Kidney epithelial cell (primary cell): ENCODE data around the gene AANAT. TPM values are rescaled to one million over a fixed set of nuclear protein-coding genes. Genes with fewer than 3 reads are reported as not detected.

ENCODE experiments used
- total RNA-seq: library from RNA; depleted of rRNA; stranded (reverse); fragments of >200 nt; gene quantifications from 2 replicates; pipeline ENCODE4 v1.2.3, GENCODE V29; 2015

AANAT gene
- total RNA-seq, 1 donor from 2014 or later: not detected

Other genes starting within 250 kb of the AANAT start
- gene RNF157, start 227.1 kb upstream of the AANAT start, total RNA-seq: 6.0 and 7.5 TPM in 2 replicates
- 28.5 and 33.8 TPM in 2 replicates for gene UBALD2, start 202.3 kb upstream of the AANAT start, total RNA-seq
- gene QRICH2, start 159.3 kb upstream of the AANAT start, total RNA-seq: 3.3 and 6.0 TPM in 2 replicates
- 50.7 and 52.4 TPM in 2 replicates for gene PRPSAP1, start 113.7 kb upstream of the AANAT start, total RNA-seq
- gene SPHK1, start 83.0 kb upstream of the AANAT start, total RNA-seq: 159 and 165 TPM in 2 replicates
- 12.6 and 15.5 TPM in 2 replicates for gene UBE2O, start 14.5 kb upstream of the AANAT start, total RNA-seq
- 101 and 111 TPM in 2 replicates for gene RHBDF2, start 33.8 kb downstream of the AANAT start, total RNA-seq
- 16.9 and 19.9 TPM in 2 replicates for gene CYGB, start 70.1 kb downstream of the AANAT start, total RNA-seq
- gene PRCD, start 72.4 kb downstream of the AANAT start, total RNA-seq: not detected in 2 replicates
- 9.9 and 13.6 TPM in 2 replicates for gene ST6GALNAC2, start 118.3 kb downstream of the AANAT start, total RNA-seq
- not detected in 2 replicates for gene ST6GALNAC1, start 176.2 kb downstream of the AANAT start, total RNA-seq
- gene MXRA7, start 243.4 kb downstream of the AANAT start, total RNA-seq: 110 and 142 TPM in 2 replicates